IPS DF 19.7 (cell line): Measurements from ENCODE around the gene H2AZ2.
A peak's percentile ranks its signal among the peaks of the same experiment; 100 is the strongest.
"Not testable (repeated sequence)": the region's sequence is repeated elsewhere in the genome, so short reads cannot be mapped to it uniquely, and the experiment has no call there.

Source experiments
- DNase-seq: peaks from one replicate; pipeline ENCODE4 v3.0.0-alpha.2; 2013; ENCODE audit warnings: low read depth, low spot score

H2AZ2 gene

DNA sequence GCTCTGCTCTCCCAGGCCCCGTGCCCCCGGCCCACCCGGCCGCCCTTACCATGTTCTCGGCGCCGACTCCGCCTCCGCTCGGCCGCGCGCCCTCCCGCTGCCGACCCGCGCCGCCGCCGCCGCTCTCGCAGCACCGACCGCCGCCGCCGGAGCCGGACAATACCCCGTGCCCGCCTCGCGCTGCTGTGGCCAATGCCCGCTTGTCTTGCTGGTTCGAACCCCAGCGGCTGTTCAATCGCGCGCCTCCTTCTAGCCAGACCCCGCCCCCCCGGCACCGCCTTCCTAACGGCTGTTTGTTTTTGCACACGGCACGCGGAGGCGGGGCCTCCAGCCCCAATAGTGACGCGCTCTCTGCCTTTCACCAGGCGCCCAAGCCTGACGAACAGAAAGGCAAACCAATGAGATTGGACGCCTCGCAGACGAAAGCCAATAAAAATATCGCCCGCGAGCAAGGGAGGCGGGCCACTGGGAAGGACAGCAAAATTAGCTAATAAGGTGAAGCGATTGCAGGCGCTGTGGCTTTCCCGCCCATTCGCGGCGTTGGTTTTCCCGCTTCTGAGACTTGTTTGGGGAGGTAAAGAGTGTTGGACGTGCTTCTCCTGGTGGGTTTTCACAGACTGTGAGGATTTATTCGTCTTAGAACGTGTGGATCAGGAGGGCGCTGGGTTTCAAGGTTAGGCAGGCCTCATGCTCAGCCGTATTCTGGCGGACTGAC, at the start of gene H2AZ2:
Gene H2AZ2 (minus strand): TSS at position 168 of the 715 bp plus-strand sequence. CDS start 116 bp downstream, at position 52.
- DNase-seq, result peak; percentile 97

DNA sequence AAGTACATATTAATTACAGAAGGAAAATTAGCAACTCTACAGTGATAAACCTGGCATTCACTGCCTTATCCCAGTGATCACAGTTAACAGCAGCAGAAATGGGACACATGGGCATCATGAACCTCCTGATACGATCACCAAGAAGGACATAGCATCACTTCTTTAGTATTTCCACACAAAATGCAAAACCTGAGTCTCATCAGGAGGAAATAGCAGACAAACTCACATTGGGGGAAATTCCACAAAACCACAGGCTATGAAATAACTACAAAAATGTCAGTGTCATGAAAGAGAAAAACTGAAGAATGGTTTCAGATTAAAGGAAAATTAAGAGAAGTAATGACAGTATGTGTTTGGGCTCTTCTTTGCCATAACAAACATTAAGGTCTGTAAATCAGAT, 49.4 kb upstream of the H2AZ2 start:
- DNase-seq, result no peak

DNA sequence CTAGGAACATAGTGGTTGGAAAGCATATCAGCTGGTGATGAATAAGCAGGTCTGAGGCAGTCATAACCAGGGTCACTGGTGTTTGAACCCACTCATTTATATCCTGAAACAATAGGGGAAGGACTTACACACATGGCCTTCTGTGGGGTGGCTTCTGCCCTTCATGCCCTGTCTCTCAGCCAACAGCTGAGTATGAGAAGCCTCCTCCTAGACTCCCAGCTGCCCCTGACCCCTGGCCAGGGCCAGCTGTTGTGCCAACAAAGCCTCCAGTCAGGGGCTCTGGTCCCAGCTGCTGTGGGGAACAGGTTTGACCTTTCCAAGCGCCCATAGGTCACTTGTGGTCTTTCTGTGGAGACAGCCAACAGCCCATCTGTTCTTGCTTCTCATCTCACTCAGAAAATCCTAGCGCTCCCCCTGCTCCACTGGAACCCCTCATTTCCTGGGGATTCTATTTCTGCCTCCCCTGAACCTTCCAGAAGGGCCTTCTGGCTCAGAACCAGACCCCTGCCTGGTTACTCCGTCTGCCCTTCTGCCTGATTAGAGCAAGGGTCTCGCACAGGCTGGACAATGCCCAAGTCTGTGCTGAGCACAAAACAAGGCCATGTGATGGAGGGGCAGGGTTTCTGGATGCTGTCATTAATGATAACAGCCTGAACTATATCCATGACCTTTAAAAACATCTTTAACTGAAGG, 47.1 kb upstream of the H2AZ2 start:
- DNase-seq, result no peak

DNA sequence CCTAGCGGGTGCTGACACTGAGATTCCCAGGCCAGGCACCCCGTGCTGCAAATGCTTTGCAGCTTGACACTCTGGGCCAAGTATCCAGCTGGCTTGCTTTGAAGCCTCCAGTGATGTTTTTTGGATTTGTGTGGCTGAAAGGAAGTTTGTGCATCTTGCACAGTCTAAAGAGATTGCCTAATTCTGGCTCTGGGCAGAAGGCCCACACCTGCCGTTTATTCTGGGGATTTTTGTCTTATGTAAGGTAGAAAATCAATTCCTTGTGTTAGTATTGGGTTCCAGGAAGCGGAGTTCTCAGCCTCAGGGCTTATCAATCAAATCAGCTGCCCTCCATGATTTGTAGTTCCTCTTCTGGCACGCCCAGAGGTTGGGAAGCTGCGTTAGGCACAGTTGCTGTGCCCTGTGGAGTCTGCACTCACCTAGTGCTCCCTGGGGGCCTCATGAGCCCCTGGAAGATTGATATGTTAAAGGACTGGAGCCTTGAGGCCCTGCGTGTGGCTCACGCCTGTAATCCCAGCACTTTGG, 45.9 kb upstream of the H2AZ2 start:
- no peak for DNase-seq

DNA sequence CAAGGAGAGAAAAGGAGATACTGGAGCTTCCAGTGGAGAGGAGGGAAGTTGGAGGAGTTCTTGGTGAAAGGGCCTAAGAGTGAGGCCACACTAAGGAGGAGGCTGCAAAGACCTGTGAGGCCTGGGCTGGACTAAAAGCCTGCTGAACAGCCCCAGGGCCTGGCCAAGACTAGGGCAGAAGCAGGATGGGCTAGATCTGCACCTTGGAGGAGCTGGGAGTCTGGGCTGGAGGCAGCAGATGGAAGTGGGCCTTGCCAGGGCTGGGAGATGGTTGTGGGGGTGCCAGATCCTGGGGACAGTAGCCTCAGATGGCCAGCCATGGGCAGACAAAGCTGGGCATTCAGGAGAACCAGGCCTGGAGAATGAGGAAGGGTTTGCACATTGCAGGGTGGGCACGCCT, 43.9 kb upstream of the H2AZ2 start:
- no peak for DNase-seq

DNA sequence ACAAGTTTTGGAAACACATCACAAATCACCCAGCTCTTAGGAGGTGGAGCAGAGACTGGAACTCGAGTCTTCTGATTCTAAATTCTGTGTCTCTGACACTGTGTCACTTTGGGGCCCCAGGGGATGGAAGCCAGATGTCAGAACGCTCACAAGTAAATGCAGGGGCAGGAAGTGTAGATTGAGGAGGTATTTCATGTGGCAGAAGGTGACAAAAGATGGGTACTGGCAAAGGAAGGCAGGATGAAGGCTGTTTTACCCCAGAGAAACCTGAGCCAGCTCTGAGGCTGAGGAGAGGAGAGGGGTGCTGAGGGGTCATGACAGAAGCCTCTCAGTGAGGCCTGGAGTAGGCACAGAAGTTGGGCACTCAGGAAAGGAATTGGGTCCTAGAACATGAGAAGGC, 43.5 kb upstream of the H2AZ2 start:
- no peak for DNase-seq

DNA sequence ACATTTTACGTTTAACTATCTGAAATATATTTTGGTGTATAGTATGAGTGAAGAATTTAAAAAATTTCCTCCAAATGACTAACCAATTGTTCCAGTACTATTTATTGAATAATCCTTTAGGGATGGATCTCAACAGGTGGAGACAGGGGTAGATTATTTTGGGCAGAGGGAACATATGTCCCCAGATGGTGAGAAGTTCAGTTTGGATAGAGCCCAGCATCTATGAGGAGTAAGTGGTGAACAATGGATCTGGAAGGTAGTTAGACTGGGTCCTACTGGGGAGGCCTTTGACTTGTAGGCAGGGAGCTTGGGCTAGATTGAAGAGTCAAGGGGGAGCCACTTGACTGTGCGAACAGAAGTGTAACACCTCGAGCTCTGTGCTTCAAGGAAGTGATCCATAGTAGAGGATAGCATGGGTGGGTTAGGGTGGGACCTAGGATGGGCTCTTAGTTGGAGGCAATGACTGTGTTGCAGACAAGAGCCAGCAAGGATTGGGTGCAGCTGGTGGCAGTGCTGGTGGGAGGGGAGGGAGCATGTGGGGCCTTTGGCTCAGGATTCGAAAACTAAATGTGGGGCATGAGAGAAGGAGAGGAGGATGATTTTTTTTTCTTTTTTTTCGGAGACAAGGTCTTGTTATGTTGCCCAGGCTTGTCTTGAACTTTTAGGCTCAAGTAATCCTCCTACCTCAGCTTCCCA, 41.3 kb upstream of the H2AZ2 start:
- DNase-seq, result no peak

DNA sequence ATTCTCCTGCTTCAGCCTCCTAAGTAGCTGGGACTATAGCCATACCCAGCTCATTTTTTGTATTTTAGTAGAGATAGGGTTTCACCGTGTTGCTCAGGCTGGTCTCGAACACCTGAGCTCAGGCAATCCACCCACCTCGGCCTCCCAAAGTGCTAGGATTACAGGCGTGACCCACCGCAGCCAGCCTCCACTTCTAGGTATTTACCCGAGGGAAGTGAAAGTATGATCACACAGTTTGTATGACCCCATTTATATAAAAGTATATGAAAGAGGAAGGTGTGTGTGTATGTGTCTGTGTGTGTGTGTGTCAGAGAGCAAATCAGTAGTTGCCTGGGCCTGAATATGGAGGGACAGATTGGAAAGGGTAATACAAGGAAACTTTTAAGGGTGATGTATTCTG, 39.4 kb upstream of the H2AZ2 start:
- no peak for DNase-seq

DNA sequence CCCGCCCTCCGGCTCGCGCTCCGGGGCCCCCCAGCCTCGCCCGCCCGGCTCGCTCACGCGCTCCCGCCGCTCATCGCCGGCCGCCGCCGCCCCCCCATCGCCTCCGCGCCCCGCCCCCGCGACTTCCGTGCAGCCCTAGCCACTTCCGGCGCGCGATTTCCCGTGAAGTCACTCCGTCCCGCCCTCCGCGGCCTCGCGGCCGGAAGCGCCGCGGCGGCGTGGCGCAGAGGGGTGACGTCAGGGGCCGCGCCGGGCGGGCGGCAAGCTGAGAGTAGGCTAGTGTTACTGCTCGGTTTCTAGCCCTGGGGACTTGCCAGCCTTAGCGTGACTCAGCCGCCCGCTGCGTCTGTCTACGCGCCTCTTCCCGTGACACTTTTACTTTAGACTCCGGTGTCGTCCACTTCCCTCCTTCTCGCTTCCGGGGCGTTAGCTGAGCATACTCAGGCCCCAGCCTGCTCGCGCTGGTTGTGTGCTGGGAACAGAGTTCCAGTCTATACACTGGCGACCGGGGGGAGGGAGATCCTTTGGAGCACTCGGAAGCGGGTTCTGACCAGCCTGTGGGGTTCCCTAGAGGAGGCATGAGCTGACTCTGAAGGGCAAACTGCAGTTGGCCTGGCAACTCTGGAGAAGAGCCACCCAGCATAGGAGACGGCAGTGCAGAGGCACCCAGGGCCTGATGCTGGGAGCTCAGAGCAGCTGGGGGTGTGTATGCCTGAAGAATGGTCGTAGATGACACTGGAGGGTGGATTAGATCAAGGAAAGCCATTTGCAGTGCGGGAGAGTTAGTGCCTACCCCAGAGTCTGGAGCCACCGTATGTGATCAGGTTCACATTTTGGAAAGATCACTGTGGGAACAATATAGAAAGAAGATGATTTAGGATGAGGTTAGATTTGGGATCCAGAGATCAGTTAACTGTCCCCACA, 37.8 kb upstream of the H2AZ2 start, which contains the start of gene PURB:
Gene PURB (minus strand): TSS at position 137 of the 924 bp plus-strand sequence. CDS start 182 bp downstream, outside the sequence.
- peak; percentile 48 for DNase-seq

DNA sequence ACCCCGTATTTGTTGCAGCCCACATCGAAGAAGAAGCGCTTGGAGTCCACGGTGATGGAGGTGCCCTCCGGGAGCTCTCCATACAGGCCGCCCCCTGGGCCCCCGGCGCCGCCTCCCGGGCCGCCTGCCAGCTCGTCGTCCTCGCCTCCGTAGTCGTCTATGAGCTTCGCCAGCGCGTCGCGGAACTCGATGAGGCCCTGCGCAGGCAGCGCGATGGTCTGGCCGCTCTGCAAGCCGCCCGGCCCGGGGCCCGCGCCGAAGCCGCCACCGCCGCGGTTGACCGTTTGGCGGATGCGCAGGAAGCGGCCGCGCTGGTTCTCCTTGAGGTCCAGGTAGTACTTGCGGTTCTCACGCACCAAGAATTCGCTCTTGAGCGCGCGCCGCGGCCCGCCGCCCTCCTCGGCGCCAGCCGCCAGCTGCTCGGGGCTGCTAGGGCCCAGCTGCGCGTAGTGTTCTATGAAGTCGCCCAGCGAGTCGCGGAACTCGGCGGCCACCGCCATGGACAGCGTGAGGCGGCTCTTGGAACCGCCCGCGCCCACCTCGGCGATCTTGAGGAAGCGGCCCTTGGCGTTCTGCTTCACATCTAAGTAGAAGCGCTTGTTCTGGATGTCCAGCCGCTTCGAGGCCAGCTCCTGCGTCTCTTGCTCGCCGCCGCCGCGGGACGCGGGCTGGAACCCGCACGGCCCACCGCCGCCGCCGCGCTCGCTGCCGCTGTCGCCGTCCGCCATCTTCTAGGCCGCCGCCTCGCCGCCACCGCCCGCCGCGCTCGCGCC, 36.9 kb upstream of the H2AZ2 start:
- no peak for DNase-seq

DNA sequence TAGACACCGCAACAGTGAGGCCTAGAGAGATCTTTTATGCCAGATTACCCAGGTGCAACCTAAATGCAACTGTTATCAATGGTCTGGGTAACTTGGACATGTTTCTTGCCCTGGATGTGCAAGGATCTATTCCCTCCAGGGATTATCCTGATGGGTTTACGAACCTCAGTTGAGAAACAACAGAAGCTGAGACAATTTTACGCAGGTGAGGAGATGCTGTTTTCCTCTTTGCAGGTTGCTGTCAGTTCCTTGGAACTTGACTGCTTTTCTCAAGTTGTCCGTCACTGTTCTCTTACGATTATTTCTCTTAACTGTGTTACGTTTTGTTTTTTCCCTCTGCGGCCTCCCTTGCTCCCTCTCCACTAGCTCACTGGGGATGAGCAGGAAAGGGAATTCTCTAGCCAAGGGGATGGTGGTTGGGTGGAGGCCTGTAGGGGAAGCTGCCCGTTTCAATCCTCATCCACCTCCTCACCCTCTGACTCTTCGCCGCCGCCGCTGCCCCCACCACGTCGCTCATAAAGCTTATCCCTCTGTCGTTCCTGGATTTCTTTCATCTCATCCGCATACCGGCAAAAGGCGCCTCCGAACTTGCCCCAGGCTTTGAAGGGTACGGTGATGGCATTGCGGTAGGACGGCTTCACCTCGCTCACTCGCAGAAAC, 36.2 kb upstream of the H2AZ2 start:
- DNase-seq, result no peak

DNA sequence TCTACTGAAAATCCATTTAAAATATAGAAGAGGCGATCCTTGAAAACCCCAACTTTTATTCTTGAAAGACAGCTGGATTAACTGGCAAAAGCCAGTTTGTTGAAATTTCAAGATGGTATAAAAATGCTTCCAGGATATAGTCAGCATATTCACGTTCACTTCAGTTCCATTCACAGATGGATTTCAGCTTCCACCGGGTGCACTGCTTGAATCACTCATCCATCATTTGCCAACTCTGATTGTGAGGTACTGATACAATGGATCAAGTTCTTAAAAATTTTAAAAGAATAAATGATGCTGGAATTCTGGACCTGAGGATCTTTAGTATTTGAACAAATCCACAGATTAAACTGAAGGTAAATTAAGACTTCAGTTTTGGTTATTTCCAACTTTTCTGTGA, 35.0 kb upstream of the H2AZ2 start:
- DNase-seq, result no peak

DNA sequence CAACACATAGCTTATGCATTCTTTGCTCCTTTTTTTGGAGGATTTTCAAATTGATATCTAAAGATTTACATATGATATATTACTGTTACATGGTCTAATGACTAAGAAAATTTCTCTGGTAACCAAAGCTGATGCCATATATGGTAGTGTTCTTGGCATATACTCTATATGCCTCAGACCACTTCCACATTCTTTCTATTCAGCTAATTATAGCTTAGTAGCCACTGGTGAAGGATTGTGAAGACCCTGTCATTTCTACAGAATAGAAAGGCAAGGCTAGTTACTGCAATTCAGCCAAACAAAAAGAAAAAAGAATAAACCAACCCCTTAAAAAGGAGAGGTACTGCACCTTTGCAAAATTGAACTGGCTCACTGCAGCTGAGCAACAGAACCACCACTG, 33.7 kb upstream of the H2AZ2 start:
- DNase-seq, result no peak

DNA sequence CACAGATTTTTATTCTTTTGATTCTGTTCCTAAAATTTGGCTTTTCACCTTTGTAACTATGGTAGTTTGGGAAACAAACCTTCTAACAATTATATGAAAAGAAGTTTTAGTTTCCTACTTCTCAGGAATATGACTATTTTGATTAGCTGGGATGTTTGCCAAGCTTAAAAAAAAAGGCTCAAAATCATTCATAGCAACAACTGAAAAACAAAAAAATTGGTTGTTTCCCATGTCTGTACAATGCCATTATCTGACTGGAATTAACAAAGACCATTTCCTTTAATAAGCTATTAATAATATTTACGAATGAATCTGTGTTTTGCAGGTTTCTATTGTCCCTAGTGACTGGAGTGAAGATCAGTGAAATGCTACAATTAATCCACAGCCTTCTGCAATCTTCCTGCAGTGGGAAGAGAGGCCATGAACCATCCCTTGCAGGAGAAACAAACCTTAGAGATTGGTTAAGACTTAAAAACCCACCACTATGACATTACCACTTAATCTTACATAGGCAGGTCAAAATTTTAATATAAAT, 33.2 kb upstream of the H2AZ2 start:
- DNase-seq, result no peak

DNA sequence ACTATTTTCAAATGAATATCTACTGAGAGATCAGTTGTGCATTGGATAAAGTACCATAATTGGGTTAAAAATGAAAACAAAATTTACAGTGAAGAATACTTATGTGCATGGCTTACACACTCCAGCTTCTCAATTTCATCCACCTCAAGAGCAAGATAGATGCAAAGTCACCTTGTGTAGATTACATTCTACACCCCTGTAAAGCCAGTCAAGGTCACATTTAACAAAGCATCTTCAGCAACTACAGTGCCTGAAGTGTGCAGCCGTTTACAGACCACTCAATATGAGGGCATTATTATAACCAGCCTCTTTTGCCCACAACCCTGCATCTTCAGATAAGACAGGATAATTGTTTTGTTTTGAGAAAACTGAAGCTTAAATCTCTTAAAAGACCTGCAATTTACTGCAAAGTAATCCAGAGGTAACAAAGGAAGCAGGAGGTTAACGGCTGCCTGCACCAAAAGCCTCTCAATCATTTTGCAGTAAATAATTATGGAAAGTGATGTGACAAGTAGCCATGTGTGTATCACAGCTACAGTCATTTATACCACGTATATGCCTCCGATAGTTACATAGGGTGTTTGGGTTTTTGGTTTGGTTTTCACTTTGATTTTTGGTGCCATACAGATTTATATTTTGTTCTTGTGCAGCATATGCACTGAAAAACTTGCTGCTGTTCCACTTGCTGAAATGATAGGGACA, 32.6 kb upstream of the H2AZ2 start:
- DNase-seq, result no peak

DNA sequence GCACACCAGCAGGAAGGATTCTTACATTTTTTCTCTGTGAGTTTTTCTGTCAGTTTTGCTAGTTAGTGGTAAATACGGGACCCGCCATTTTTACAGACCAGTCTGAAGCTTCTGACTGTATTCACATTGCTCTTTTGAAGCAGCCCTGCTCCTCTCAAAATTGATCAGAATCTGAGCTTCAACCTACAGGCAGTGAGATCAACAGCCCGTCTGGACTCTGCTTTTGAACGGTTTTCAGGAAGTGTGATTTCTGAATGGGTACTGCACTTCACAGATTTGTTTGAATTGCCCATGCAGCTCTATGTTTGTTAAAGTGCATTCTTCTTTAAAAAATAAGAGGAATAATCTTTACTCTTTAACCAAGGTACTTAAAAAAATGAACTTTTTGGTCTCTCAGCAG, 28.5 kb upstream of the H2AZ2 start:
- DNase-seq, result no peak

DNA sequence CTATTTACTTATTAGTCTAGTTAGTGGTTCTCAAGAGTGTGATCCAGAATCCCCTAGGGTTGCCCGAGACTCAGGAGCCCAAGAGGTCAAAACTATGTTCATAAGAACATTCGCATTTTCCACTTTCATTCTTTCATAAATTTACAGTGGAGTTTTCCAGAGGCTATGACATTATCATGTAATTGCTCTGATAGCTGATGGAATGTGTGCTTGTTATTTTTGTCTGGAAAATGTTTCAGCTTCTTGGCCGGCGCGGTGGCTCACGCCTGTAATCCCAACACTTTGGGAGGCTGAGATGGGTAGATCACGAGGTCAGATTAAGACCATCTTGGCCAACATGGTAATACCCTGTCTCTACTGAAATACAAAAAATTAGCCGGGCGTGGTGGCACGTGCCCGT, 27.4 kb upstream of the H2AZ2 start:
- no peak for DNase-seq

DNA sequence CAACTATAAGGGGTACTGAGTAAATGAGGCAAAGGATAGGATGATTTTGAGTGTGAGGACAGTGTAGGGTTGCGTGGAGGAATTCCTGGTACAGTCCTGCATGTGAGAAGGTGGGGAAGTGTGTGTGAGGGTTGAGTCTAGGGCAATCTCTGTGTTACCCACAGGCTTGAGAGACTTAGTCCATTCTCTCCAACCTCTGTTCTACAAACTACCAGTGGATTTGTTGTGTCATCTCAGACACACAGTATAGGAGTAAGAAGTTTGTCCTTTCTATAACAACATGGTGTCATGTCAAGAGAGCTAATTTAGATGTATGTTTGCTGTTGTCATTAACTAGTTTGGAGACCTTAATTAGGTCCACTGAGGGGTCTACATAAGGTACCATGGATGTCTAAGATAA, 24.9 kb upstream of the H2AZ2 start:
- no peak for DNase-seq

DNA sequence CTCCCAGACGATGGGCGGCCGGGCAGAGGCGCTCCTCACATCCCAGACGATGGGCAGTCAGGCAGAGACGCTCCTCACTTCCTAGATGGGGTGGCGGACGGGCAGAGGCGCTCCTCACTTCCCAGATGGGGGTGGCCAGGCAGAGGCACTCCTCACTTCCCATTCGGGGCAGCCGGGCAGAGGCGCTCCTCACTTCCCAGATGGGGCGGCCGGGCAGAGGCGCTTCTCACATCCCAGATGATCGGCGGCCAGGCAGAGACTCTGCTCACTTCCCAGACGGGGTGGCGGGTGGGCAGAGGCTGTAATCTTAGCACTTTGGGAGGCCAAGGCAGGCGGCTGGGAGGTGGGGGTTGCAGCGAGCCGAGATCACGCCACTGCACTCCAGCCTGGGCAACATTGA, 24.0 kb upstream of the H2AZ2 start:
- DNase-seq, result not testable (repeated sequence)
